ENCODE measurements around the gene PRRT4. TPM values are rescaled to one million over a fixed set of nuclear protein-coding genes. Genes with fewer than 3 reads are reported as not detected.

The PRRT4 gene
- total and polyA plus RNA-seq, 2 of the 4 experiments (the other 2 are of a cell fraction): not detected

- no peak for ATAC-seq (ENCODE audit: low read depth)
- Histone ChIP-seq H2AFZ (replicated peaks; ENCODE audit: low read length, poor library complexity) (no peak overlapping the region), H3K9me3 (ENCODE audit: control insufficient read depth, insufficient read depth, low read length) (peaks cover 4% of the 10 kb centered on the region; the same call in 1 of the 2 replicates), H4K91ac (ENCODE audit: insufficient read depth, low read depth, low read length) (no peak overlapping the region), H3K4me3 (ENCODE audit: insufficient read depth, low read depth, low read length) (no peak overlapping the region), H2AK9ac (replicated peaks; ENCODE audit: low read depth, low read length, poor library complexity) (no peak overlapping the region), H3K9ac (ENCODE audit: low read depth, low read length) (no peak overlapping the region), H3K9me1 (ENCODE audit: insufficient read depth, low read length) (no peaks in the 10 kb centered on the region), H4K5ac (ENCODE audit: low read depth, low read length) (no peak overlapping the region), H3K36me3 (ENCODE audit: control insufficient read depth, insufficient read depth, low read length) (no peaks in the 10 kb centered on the region), H3K27ac (ENCODE audit: insufficient read depth, low read length) (no peak overlapping the region), H3K79me1 (ENCODE audit: low read depth in 1 of 2, low read length in 2 of 2) (no peaks in the 10 kb centered on the region), H2BK15ac (ENCODE audit: low read depth, low read length) (no peak overlapping the region), H2BK20ac (ENCODE audit: low read depth, low read length) (no peak overlapping the region), H2BK120ac (ENCODE audit: low read depth, low read length) (no peak overlapping the region), H3K18ac (ENCODE audit: low read depth, low read length) (no peak overlapping the region), H4K8ac (ENCODE audit: low read depth in 2 of 2, low read length in 2 of 2) (no peak overlapping the region), H2AK5ac (ENCODE audit: low read depth, low read length) (no peak overlapping the region), H2BK5ac (ENCODE audit: low read depth, low read length, poor library complexity, severe bottlenecking) (no peak overlapping the region), H3K14ac (replicated peaks; ENCODE audit: low read depth, low read length) (no peak overlapping the region), H3K56ac (ENCODE audit: extremely low read depth, insufficient read depth, low read length) (no peak overlapping the region), H3K4ac (ENCODE audit: low read depth, low read length) (no peak overlapping the region), H3K27me3 (ENCODE audit: control insufficient read depth, insufficient read depth, low read length) (peaks cover 40% of the 10 kb centered on the region), H3K23ac (ENCODE audit: low read depth, low read length) (no peak overlapping the region), H3K4me2 (ENCODE audit: low read depth, low read length) (no peak overlapping the region), H4K20me1 (ENCODE audit: insufficient read depth, low read length) (no peaks in the 10 kb centered on the region), H3K4me1 (ENCODE audit: control insufficient read depth, insufficient read depth, low read length) (no peaks in the 10 kb centered on the region)
- intact Hi-C loops (cut with micrococcal nuclease) (no loop called here), dilution Hi-C loops (cut with HindIII; ENCODE audit: low sequenced_read_pairs, unreplicated experiment) (no loop called here), in situ Hi-C loops (cut with MboI; ENCODE audit: low sequenced_read_pairs) (no loop called here)
- no CpG with 5 or more reads among the region's 2 CpGs for WGBS, 2 experiments (ENCODE audit: extremely low coverage in 2 of 2, insufficient read length in 1 of 2)
- no peak for DNase-seq
- ChIA-PET CTCF (interaction anchor here (0.6 kb wide), 1 partner anchor 34 kb away, joined by 8 read pairs; no protein-coding TSS in a partner anchor), POLR2A (ENCODE audit: unreplicated experiment) (no interaction called here)
- no TSS peak for BruUV-seq (replicated peaks)
- TF ChIP-seq CHD1 (IDR thresholded peaks at IDR 0.05; ENCODE audit: low read depth, low read length): no peak
- TF ChIP-seq BHLHE40 (IDR thresholded peaks at IDR 0.05; ENCODE audit: low read depth, low read length): no peak
- no peak for TF ChIP-seq RCOR1 (IDR thresholded peaks at IDR 0.05; ENCODE audit: insufficient replicate concordance, low read length)
- no peak for TF ChIP-seq NFE2L2 (IDR thresholded peaks at IDR 0.05; ENCODE audit: low read depth, low read length)
- no peak for TF ChIP-seq RAD21 (IDR thresholded peaks at IDR 0.05; ENCODE audit: low read length)
- no peak for TF ChIP-seq MAFK (IDR thresholded peaks at IDR 0.05; ENCODE audit: low read depth, low read length)
- no peak for TF ChIP-seq MXI1 (IDR thresholded peaks at IDR 0.05; ENCODE audit: borderline replicate concordance, low read depth, low read length)
- no peak for TF ChIP-seq RFX5 (IDR thresholded peaks at IDR 0.05; ENCODE audit: low read depth, low read length)
- TF ChIP-seq MAZ (IDR thresholded peaks at IDR 0.05; ENCODE audit: borderline replicate concordance, low read depth, low read length): no peak
- no peak for TF ChIP-seq FOS (IDR thresholded peaks at IDR 0.05; ENCODE audit: low read depth, low read length)
- TF ChIP-seq CTCF (conservative IDR thresholded peaks at IDR 0.05; ENCODE audit: low read depth, low read length): no peak
- no peak for TF ChIP-seq USF2 (IDR thresholded peaks at IDR 0.05; ENCODE audit: low read depth, low read length)
- TF ChIP-seq ELK1 (IDR thresholded peaks at IDR 0.05; ENCODE audit: borderline replicate concordance, low read depth, low read length): no peak
- no peak for TF ChIP-seq POLR2A (IDR thresholded peaks at IDR 0.05; ENCODE audit: low read depth, low read length)
- no peak for TF ChIP-seq CEBPB (IDR thresholded peaks at IDR 0.05; ENCODE audit: low read depth, low read length)
- no peak for TF ChIP-seq SMC3 (IDR thresholded peaks at IDR 0.05; ENCODE audit: low read depth, low read length)
These were observed 17.1 kb upstream of the PRRT4 start for GRCh38 chr7:128378637-128379036.

Measured in IMR-90 (cell line).